Activated B cell treated with CpG ODN at 0.5 μM for 24 hours (primary cell): ENCODE measurements around the gene LRRC46. TPM values are rescaled to one million over a fixed set of nuclear protein-coding genes. Genes with fewer than 3 reads are reported as not detected.

Experiments
- ATAC-seq: fragments of 200-7000 bp; cut with Tn5 transposase; one replicate; pipeline ENCODE4 v1.10.0; 2021; ENCODE audit warnings: low read depth, mild to moderate bottlenecking, moderate library complexity
- CTCF ChIA-PET: fragments of 350-600 bp; sonication (Branson Sonifier 250); formaldehyde crosslinking; loops from one replicate; lab custom pipeline; 2021; ENCODE audit warnings: antibody characterized with exemption; lab: Charles Lee
- POLR2A ChIA-PET: fragments of 350-600 bp; sonication (Branson Sonifier 250); formaldehyde crosslinking; loops from one replicate; lab custom pipeline; 2021; ENCODE audit warnings: antibody characterized with exemption; lab: Charles Lee
- DNase-seq: peaks from one replicate; pipeline ENCODE4 v3.0.0; 2022
- H3K27ac Mint-ChIP-seq: one replicate; pipeline ENCODE4 v1.8.0; 2020; ENCODE audit warnings: mixed read lengths
- H3K27me3 Mint-ChIP-seq: one replicate; pipeline ENCODE4 v1.8.0; 2021; ENCODE audit warnings: mixed read lengths
- H3K36me3 Mint-ChIP-seq: one replicate; pipeline ENCODE4 v1.8.0; 2021; ENCODE audit warnings: low read depth, mixed read lengths
- H3K4me1 Mint-ChIP-seq: one replicate; pipeline ENCODE4 v1.8.0; 2021; ENCODE audit warnings: mixed read lengths
- H3K4me3 Mint-ChIP-seq: one replicate; pipeline ENCODE4 v1.8.0; 2020; ENCODE audit warnings: mild to moderate bottlenecking, mixed read lengths
- H3K9me3 Mint-ChIP-seq: one replicate; pipeline ENCODE4 v1.8.0; 2020; ENCODE audit warnings: mixed read lengths
- intact Hi-C: fragments of 100-400 bp; cut with micrococcal nuclease; formaldehyde crosslinking; loops from one replicate; pipeline ENCODE4 v1.15.1; 2024
- total RNA-seq: library from RNA; stranded (reverse); gene quantifications from 2 replicates; pipeline ENCODE4 v1.2.3, GENCODE V29; 2022
- TF ChIP-seq, protein P1 (sequence below): fragments of 200-600 bp; IDR thresholded peaks from one replicate; pipeline ENCODE4 v1.8.0; 2022; ENCODE audit warnings: antibody characterized with exemption, mild to moderate bottlenecking

The LRRC46 gene
- total RNA-seq, 1 donor from 2014 or later = 1.9 TPM

DNA sequence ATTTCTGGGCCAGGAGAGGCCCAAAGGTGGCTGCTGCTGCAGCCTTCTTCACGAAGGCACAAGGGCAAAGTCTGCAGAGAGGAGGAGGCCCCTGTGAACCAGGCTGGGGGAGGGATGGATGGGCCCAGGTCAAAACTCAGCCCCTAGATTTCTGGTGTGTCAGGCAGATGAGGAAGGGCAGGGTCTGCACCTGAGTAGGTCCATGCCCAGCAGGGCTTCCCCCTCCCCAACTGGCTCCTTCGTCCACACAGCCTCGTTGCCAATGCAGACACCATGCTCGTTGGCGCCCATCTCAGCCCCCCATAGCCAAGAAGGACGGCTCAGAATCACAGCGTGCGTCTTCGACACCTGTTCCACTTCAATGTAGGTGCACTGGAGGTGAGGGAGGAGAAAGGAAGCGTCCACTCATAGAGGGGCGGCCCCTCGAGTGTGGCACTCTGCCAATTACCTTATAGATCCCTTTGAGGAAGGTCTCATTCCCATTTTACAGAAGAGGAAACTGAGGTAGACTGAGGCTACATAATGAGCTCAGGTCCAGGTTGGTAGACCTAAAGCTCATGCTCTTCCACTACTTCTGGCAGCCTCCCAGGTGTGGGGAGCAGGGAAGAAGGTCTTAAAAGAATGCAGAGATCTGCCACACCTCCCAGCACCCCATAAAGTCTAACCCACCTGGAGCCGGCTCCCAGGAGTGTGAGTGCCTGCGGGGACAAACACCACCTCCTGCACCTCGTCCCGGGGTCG lies 8.7 kb downstream of the LRRC46 start:
- ATAC-seq = no peak
- Mint-ChIP-seq H3K4me3 (peak overlapping the region; percentile 98), H3K36me3 (peaks cover 4% of the 10 kb centered on the region), H3K27me3 (peaks cover 12% of the 10 kb centered on the region), H3K4me1 (peaks cover 23% of the 10 kb centered on the region), H3K27ac (no peak overlapping the region), H3K9me3 (no peaks in the 10 kb centered on the region)
- ChIA-PET CTCF (interaction anchor here (0.9 to 7.6 kb wide), 10 partner anchors 10 to 131 kb away, joined by 3 to 207 read pairs (median 4); partner anchors contain the start of genes CDK5RAP3, OSBPL7, SP2 and SP6), POLR2A (interaction anchor here (1.0 to 3.1 kb wide), 5 partner anchors 8 to 56 kb away, joined by 3 to 50 read pairs (median 22); partner anchors contain the start of genes LRRC46, MRPL10, OSBPL7 and SP2)
- TF ChIP-seq, protein P1, sequence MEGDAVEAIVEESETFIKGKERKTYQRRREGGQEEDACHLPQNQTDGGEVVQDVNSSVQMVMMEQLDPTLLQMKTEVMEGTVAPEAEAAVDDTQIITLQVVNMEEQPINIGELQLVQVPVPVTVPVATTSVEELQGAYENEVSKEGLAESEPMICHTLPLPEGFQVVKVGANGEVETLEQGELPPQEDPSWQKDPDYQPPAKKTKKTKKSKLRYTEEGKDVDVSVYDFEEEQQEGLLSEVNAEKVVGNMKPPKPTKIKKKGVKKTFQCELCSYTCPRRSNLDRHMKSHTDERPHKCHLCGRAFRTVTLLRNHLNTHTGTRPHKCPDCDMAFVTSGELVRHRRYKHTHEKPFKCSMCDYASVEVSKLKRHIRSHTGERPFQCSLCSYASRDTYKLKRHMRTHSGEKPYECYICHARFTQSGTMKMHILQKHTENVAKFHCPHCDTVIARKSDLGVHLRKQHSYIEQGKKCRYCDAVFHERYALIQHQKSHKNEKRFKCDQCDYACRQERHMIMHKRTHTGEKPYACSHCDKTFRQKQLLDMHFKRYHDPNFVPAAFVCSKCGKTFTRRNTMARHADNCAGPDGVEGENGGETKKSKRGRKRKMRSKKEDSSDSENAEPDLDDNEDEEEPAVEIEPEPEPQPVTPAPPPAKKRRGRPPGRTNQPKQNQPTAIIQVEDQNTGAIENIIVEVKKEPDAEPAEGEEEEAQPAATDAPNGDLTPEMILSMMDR = no peak
- intact Hi-C loops = loop anchor here (2.0 to 10.0 kb wide), 2 partner anchors 101 to 775 kb away; partner anchors contain the start of genes HOXB7, HOXB8 and PNPO
- DNase-seq = no peak

GRCh38 chr17:47840742-47841487 lies 9.4 kb downstream of the LRRC46 start, which contains the start of gene SCRN2:
SCRN2 (minus strand) TSS chr17:47841273; CDS start chr17:47840843, 430 bp downstream.
- Mint-ChIP-seq H3K4me3 (peak within 1 kb of the TSS; percentile 98), H3K36me3 (peaks cover 4% of the 10 kb centered on the region), H3K9me3 (no peaks in the 10 kb centered on the region), H3K27me3 (peaks cover 16% of the 10 kb centered on the region), H3K4me1 (peaks cover 23% of the 10 kb centered on the region), H3K27ac (peak within 1 kb of the TSS; percentile 79)
- intact Hi-C loops = loop anchor here (1.0 to 10.0 kb wide), 8 partner anchors 10 to 774 kb away; partner anchors contain the start of genes HOXB7, HOXB8, LRRC46 and MRPL10
- ChIA-PET POLR2A (interaction anchor here (0.6 to 3.1 kb wide), 13 partner anchors 9 to 1375 kb away, joined by 3 to 50 read pairs (median 3); partner anchors contain the start of genes CDK5RAP3, KPNB1, LRRC46 and MRPL10), CTCF (interaction anchor here (0.9 to 7.6 kb wide), 16 partner anchors 10 to 176 kb away, joined by 3 to 207 read pairs (median 4); partner anchors contain the start of genes CDK5RAP3, LRRC46, MRPL10 and OSBPL7)
- TF ChIP-seq, protein P1 = peak; percentile 61
- DNase-seq (peak; percentile 91), ATAC-seq (peak; percentile 94)

DNA sequence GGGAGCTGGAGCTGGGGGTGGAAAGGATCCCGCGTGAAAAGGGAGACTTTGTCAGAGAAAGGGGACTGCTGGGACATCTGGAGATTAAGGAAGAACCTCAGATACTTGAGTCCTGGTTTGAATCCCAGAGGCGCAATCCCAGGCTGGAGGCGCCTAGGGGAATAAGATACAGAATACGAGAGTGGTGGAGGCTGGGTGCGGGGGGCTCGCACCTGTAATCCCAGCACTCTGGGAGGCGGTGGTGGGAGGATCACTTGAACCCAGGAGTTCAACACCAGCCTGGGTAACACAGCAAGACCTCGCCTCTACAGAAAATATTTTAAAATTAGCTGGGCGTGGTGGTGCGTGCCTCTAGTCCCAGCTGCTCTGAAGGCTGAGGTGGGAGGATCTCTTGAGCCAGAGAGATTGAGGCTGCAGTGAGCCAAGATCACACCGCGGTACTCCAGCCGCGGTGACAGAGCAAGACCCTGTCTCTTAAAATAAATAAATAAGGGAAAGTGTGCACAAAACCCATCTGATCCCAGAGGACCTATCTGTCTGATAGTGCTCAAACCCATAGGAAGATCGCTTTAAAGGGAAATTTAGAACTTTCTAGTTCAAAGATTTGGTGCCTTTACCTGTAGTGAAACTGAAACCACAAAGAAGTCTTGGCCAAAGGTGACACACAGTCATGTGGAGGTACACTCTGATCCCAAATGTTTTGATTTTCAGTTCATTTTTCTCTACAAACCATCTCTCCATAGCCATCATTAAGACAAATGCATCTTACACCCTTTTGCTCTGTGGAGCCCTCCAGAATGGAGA lies 10.2 kb downstream of the LRRC46 start:
- Mint-ChIP-seq H3K27me3 (peaks cover 17% of the 10 kb centered on the region), H3K36me3 (peaks cover 4% of the 10 kb centered on the region), H3K27ac (peak overlapping the region; percentile 79), H3K9me3 (no peaks in the 10 kb centered on the region), H3K4me1 (peaks cover 23% of the 10 kb centered on the region), H3K4me3 (peak overlapping the region; percentile 98)
- CTCF ChIA-PET = interaction anchor here (0.9 to 7.6 kb wide), 16 partner anchors 9 to 175 kb away, joined by 3 to 207 read pairs (median 4); partner anchors contain the start of genes CDK5RAP3, LRRC46, MRPL10 and OSBPL7
- intact Hi-C loops = loop anchor here (1.0 to 10.0 kb wide), 8 partner anchors 10 to 773 kb away; partner anchors contain the start of genes HOXB7, HOXB8, LRRC46 and MRPL10
- ATAC-seq = no peak
- no peak for DNase-seq
- POLR2A ChIA-PET = interaction anchor here (0.7 to 3.1 kb wide), 12 partner anchors 10 to 192 kb away, joined by 3 to 50 read pairs (median 3); partner anchors contain the start of genes CDK5RAP3, KPNB1, LRRC46 and MRPL10
- TF ChIP-seq, protein P1 = no peak

GRCh38 chr17:47843391-47843730 lies 11.9 kb downstream of the LRRC46 start:
- DNase-seq (no peak), ATAC-seq (no peak)
- intact Hi-C loops = loop anchor here (1.0 to 10.0 kb wide), 2 partner anchors 8 to 771 kb away; partner anchors contain the start of genes HOXB7, HOXB8 and SP6
- TF ChIP-seq, protein P1 = no peak
- Mint-ChIP-seq H3K36me3 (peaks cover 3% of the 10 kb centered on the region), H3K9me3 (no peaks in the 10 kb centered on the region), H3K27me3 (peaks cover 26% of the 10 kb centered on the region), H3K4me1 (peaks cover 30% of the 10 kb centered on the region), H3K4me3 (no peak overlapping the region), H3K27ac (no peak overlapping the region)
- ChIA-PET POLR2A (interaction anchor here (0.6 to 1.9 kb wide), 6 partner anchors 12 to 195 kb away, joined by 3 to 10 read pairs (median 4); partner anchors contain the start of genes LRRC46, MRPL10 and SP2), CTCF (interaction anchor here (1.0 to 7.6 kb wide), 9 partner anchors 12 to 127 kb away, joined by 3 to 207 read pairs (median 3); partner anchors contain the start of genes CDK5RAP3, MRPL10, OSBPL7 and SP2)
